ENCODE measurements around the gene NOS3. TPM values are rescaled to one million over a fixed set of nuclear protein-coding genes. Genes with fewer than 3 reads are reported as not detected.

NOS3 gene
- total and polyA plus RNA-seq, 11 donors, result 8.9 to 49.4 (median 17.3) TPM

- no peak overlapping the region for H3K4me3 ChIP-seq
- DNase-seq, result peak in 2 of 5 donors; percentile 43 to 60
- WGBS, 4 donors, result 42 to 51% (median 44%) methylated on average over 15 to 16 of the region's 16 CpGs
Measured at GRCh38 chr7:150968734-150969372, 22.0 kb upstream of the NOS3 start.

DNA sequence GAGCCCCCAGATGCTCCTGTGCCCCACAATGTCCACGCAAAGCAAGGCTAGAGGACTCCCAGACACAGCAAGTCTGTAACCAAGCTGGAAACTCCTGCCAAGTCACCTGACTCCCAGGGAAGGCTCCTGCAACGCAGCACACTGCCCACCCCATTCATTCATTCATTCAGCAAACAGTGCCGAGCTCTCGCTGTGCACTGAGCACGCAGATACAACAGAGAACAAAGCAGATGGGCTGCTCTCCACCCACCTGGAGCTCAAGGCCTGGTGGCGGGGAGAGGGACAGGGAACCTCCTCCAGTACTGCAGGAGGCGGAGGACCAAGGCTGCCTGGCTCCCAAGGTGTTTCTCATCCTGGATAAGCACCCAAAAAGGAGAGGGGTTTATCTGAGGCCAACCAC lies 21.3 kb upstream of the NOS3 start:
- peaks cover 0 to 42% (median 6%) of the 10 kb centered on the region in 9 donors for H3K27me3 ChIP-seq
- peak in 2 of 5 donors; percentile 26 to 32 for DNase-seq
- no peak for ATAC-seq
- H3K27ac ChIP-seq, result peak overlapping the region in 9 of 12 donors; percentile 4 to 96 (median 86)
- 59 to 78% (median 68%) methylated on average over 7 of the region's 7 CpGs for WGBS, 4 donors
- TF ChIP-seq, protein P1, sequence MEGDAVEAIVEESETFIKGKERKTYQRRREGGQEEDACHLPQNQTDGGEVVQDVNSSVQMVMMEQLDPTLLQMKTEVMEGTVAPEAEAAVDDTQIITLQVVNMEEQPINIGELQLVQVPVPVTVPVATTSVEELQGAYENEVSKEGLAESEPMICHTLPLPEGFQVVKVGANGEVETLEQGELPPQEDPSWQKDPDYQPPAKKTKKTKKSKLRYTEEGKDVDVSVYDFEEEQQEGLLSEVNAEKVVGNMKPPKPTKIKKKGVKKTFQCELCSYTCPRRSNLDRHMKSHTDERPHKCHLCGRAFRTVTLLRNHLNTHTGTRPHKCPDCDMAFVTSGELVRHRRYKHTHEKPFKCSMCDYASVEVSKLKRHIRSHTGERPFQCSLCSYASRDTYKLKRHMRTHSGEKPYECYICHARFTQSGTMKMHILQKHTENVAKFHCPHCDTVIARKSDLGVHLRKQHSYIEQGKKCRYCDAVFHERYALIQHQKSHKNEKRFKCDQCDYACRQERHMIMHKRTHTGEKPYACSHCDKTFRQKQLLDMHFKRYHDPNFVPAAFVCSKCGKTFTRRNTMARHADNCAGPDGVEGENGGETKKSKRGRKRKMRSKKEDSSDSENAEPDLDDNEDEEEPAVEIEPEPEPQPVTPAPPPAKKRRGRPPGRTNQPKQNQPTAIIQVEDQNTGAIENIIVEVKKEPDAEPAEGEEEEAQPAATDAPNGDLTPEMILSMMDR (IDR thresholded peaks at IDR 0.05), result no peak
- no peak for TF ChIP-seq POLR2A (IDR thresholded peaks at IDR 0.05)
- H3K4me3 ChIP-seq, result no peak overlapping the region
- no peaks in the 10 kb centered on the region for H3K36me3 ChIP-seq
- intact Hi-C loops (cut with DNase I), result no loop called here
- no peaks in the 10 kb centered on the region for H3K9me3 ChIP-seq
- peaks cover 0 to 96% (median 50%) of the 10 kb centered on the region in 12 donors for H3K4me1 ChIP-seq

More at GRCh38 chr7:150968734-150969372, 22.0 kb upstream of the NOS3 start:
- intact Hi-C loops (cut with DNase I), result no loop called here
- H3K36me3 ChIP-seq, result no peaks in the 10 kb centered on the region
- no peak for TF ChIP-seq POLR2A (IDR thresholded peaks at IDR 0.05)
- TF ChIP-seq, protein P1 (IDR thresholded peaks at IDR 0.05), result no peak
- H3K4me1 ChIP-seq, result peaks cover 0 to 96% (median 51%) of the 10 kb centered on the region in 12 donors
- ATAC-seq, result no peak
- H3K27me3 ChIP-seq, result peaks cover 0 to 38% (median under 1%) of the 10 kb centered on the region in 9 donors
- peak overlapping the region in 9 of 12 donors; percentile 8 to 96 (median 78) for H3K27ac ChIP-seq
- no peaks in the 10 kb centered on the region for H3K9me3 ChIP-seq

- intact Hi-C loops (cut with DNase I), result loop anchor here in 1 of 10 donors (10.0 kb wide), 1 partner anchor 186 kb away; no protein-coding TSS in a partner anchor
- TF ChIP-seq, protein P1 (IDR thresholded peaks at IDR 0.05), result no peak
- TF ChIP-seq POLR2A (IDR thresholded peaks at IDR 0.05), result no peak
- 62 to 74% (median 67%) methylated on average over 11 of the region's 11 CpGs for WGBS, 4 donors
- no peaks in the 10 kb centered on the region for H3K9me3 ChIP-seq
- H3K36me3 ChIP-seq, result no peaks in the 10 kb centered on the region
- DNase-seq (peak in 2 of 5 donors; percentile 16 to 39), ATAC-seq (no peak)
- H3K27ac ChIP-seq, result peak overlapping the region in 9 of 12 donors; percentile 58 to 94 (median 88)
- H3K4me3 ChIP-seq, result no peak overlapping the region
- H3K27me3 ChIP-seq, result peaks cover 0 to 47% (median 13%) of the 10 kb centered on the region in 9 donors
- peaks cover 0 to 94% (median 46%) of the 10 kb centered on the region in 12 donors for H3K4me1 ChIP-seq
Measured at GRCh38 chr7:150970424-150970823, 20.4 kb upstream of the NOS3 start.

- no peak for TF ChIP-seq POLR2A (IDR thresholded peaks at IDR 0.05)
- TF ChIP-seq, protein P1 (IDR thresholded peaks at IDR 0.05), result no peak
- Histone ChIP-seq H3K4me3 (no peak overlapping the region), H3K9me3 (no peaks in the 10 kb centered on the region), H3K4me1 (peaks cover 0 to 95% (median 51%) of the 10 kb centered on the region in 12 donors), H3K36me3 (no peaks in the 10 kb centered on the region), H3K27ac (peak overlapping the region in 11 of 12 donors; percentile 57 to 94 (median 88)), H3K27me3 (peaks cover 0 to 57% (median 20%) of the 10 kb centered on the region in 9 donors)
- ATAC-seq (peak in 3 of 4 donors; percentile 32 to 51 (median 43)), DNase-seq (peak in 4 of 5 donors; percentile 76 to 83 (median 80))
- intact Hi-C loops (cut with DNase I), result loop anchor here in 1 of 10 donors (10.0 kb wide), 1 partner anchor 187 kb away; no protein-coding TSS in a partner anchor
- WGBS, 4 donors, result 34 to 41% (median 37%) methylated on average over 16 of the region's 16 CpGs
Measured at GRCh38 chr7:150971242-150972022, 19.4 kb upstream of the NOS3 start.
